GM12801 (cell line): Measurements from ENCODE around the gene GIPC3.

Source experiments
- TF ChIP-seq, protein P1 (sequence below): IDR thresholded peaks from one replicate; pipeline ENCODE4 v1.5.1; 2011; ENCODE audit warnings: control low read depth; ENCODE audit not compliant: insufficient read length; ENCODE audit errors: extremely low read depth

The GIPC3 gene

DNA sequence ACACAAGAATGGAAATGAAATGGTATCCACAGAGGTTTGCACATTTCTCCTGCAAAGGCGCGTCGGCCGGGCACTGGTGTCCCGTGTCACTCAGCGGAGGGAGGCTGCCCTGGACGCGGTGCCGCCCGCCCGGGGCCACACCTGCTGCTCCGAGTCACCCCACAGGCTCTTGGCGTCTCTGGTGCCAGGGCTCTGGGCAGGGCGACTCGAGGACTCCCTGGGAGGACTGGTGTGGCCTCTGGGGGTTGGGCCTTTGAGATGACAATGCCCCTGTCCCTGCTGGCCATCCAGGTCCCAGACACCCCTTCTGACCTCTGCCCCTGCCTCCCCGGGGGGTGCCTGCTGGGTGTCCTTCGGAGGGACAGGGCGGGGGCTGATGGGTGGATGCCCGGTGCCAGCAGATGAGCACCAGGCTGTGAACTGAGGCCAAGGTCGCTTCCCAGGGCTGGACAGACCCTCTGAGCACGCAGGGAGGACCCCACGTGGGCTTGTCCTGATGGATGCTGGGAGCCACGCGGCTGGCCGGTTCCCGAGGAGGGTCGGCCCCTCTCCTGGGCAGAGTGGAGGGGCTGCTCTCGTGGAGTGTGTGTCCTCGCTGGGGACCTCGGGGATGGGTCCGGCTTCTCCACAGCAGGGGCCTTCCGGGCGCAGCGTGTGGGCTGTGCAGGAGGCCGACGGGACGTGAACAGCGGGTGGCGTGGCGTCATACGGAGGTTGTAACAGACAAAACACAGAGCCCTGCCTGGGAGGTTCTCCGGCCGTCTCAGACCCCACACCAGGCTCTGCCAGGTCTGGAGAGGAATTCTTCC is 46.0 kb downstream of the GIPC3 start:
- TF ChIP-seq, protein P1, sequence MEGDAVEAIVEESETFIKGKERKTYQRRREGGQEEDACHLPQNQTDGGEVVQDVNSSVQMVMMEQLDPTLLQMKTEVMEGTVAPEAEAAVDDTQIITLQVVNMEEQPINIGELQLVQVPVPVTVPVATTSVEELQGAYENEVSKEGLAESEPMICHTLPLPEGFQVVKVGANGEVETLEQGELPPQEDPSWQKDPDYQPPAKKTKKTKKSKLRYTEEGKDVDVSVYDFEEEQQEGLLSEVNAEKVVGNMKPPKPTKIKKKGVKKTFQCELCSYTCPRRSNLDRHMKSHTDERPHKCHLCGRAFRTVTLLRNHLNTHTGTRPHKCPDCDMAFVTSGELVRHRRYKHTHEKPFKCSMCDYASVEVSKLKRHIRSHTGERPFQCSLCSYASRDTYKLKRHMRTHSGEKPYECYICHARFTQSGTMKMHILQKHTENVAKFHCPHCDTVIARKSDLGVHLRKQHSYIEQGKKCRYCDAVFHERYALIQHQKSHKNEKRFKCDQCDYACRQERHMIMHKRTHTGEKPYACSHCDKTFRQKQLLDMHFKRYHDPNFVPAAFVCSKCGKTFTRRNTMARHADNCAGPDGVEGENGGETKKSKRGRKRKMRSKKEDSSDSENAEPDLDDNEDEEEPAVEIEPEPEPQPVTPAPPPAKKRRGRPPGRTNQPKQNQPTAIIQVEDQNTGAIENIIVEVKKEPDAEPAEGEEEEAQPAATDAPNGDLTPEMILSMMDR = no peak

DNA sequence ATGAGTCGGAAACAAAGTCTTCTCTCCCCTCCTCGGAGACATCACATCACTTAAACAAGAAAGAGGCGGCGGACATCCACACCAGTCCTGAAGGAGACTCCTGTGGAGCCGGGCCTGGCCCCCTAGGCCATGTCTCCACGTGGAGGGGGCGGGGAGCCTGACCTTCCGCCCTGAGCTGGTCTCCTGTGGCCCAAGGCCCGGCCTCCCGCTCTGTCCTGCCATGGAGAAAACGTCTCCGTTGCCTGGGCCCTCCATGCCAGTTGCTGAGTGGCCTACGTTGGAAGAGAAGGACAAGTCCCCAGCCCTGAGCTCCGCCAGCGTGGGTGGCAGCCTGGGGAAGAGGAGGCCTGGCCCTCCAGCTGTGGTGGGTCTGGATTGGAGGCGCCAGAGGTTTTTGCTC is 46.8 kb downstream of the GIPC3 start:
- TF ChIP-seq, protein P1 = no peak

DNA sequence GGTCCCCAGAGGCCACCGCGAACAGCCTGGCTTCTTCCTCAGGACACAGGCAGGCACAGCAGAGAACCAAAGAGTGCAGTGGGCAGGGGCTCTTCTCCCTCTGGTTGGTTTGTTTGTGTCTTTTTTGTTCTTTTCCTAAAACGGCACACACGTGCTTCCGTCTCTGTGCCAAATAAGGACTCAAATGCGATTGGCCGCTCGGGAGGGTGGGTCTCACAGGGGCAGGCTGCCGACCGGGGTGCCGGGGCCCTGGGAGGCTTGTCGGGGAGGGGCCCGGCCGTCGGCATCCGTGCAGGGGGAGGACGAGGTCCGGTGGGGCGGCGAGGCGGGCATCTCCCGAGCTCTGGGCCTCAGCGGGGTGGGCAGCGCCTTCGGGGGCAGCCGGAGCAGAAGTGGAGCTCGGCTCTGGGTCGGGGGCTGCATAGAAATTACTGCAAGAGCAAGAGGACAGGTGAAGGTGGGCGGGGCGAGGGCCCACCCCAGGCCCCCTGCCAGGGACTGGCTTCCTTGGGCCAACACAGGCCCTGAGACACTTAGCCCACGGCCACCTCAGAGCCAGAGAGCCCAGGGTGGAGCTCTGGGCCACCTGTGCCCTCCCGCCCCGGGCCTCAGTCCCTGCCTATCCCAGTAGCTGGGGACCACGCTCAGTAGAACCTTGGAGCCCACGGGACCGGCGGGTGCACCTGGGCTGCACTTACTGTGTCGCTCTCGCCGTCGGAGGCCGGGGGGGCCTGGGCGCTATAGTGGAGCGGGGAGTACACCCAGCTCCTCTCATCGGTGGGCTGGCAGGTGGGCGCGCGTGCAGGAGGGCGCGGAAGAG is 47.7 kb downstream of the GIPC3 start:
- TF ChIP-seq, protein P1 = no peak

DNA sequence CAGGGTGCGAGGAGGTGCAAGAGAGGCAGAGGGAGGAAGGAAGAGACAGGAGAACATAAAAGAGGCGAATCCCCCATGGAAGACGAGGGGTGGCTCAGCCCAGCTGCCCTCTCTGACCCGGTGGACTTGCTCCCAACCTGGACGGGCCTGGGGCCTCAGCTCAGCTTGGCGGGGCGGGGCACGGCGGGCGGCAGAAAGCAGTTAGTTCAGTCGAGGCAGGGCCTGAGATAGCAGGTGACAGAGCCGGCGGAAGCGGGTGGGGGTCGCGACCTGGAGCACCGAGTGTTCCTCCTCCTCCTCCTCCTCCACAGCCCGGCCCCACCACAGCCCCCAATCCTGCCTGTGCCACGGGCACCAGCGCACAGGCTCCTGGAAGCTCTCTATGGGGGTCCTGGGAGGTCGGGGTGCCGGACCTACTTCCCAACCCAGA is 48.3 kb downstream of the GIPC3 start:
- TF ChIP-seq, protein P1 = no peak

DNA sequence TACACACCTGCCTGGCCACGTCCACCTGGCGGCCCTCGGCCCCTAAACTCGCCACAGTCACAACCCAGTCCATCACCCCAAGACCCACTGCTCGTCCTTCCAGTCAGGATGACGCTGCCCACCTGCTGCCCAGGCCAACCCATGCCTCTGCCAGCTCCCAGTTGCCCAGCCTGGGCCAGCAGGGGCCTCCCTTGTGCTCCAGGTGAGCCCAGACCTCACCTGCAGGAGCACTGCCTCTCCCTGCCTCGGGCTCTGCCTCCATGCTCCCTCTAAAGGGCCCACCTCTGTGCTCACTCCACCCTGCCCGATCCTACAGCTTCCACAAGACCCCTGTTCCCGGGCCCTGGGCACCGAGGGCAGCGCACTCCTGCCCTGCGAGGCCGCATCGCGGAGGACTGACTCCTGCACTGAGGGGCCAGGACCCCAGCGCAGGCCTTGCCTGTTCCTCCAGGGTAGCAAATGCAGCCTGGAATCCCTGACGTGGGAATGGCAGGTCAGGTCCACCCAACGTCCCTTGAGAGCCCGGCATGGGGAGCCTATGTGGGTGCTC is 49.3 kb downstream of the GIPC3 start:
- TF ChIP-seq, protein P1 = no peak

DNA sequence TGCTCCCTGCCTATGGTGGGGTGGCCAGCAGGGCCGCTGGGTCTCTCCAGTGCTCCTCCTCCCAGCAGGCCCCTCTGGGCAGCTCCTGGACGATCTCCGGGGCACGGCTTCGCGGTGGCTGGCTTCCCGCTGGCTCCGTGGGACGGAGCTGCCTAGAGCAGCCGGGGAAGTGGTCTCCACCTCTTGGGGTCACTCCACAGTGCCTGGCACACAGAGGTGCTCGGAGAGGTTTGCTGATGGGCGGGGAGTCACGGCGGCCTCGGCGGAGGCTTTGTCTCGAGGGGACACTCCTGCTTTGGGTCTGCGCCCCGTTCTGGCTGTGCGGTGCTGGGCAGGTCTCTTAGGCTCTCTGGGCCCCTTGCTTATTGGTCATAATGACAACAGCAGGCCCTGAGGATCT is 51.2 kb downstream of the GIPC3 start:
- TF ChIP-seq, protein P1 = no peak

DNA sequence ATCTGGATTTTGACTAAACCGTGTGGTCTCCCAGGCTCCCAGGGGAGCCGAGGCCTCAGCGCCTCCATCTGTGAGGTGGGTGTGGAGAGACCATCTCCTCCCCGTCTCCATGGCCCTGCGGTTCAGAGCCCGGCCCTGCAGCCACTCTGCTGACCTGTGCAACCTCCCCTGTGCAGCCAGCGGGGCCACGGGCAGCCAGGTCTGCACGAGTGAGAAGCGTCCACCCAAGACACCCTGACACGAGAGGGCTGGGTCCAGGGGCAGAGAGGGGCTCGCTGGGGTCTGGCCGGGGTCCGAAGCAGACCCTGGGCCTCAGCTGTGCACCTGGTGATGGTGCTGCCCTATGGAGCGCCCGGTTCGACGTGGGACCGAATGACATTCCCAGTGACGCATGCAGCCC is 51.7 kb downstream of the GIPC3 start:
- TF ChIP-seq, protein P1 = no peak
